ENCODE data around the gene AP2A2.

GRCh38 chr11:877565-877964 is 48.1 kb upstream of the AP2A2 start:
- TF ChIP-seq CTCF (conservative IDR thresholded peaks at IDR 0.05; ENCODE audit: low read depth, low read length) (no peak), EZH2 (IDR thresholded peaks at IDR 0.05; ENCODE audit: borderline replicate concordance, low read depth, low read length, poor library complexity, severe bottlenecking) (no peak)
